ENCODE measurements around the gene PIAS2.
"Not testable (repeated sequence)": the region's sequence is repeated elsewhere in the genome, so short reads cannot be mapped to it uniquely, and the experiment has no call there.

PIAS2 gene

GRCh38 chr18:46830633-46831032 is 86.7 kb downstream of the PIAS2 start:
- DNase-seq = no peak

- DNase-seq = no peak
These were observed 87.4 kb downstream of the PIAS2 start for GRCh38 chr18:46829947-46830346.

- DNase-seq = no peak
These were observed 87.8 kb downstream of the PIAS2 start for GRCh38 chr18:46829531-46829930.

GRCh38 chr18:46821856-46822711 is 95.2 kb downstream of the PIAS2 start:
- DNase-seq = no peak

- no peak for DNase-seq
These were observed 96.4 kb downstream of the PIAS2 start for GRCh38 chr18:46820863-46821262.

- DNase-seq = no peak
These were observed 101.6 kb downstream of the PIAS2 start for GRCh38 chr18:46815661-46816060.

- no peak for DNase-seq
These were observed 102.9 kb downstream of the PIAS2 start for GRCh38 chr18:46814399-46814798.

GRCh38 chr18:46812311-46812710 is 105.0 kb downstream of the PIAS2 start:
- DNase-seq = no peak

- DNase-seq = no peak
These were observed 106.8 kb downstream of the PIAS2 start for GRCh38 chr18:46810481-46811000.

- DNase-seq = no peak
These were observed 108.2 kb downstream of the PIAS2 start for GRCh38 chr18:46809145-46809544.

- not testable (repeated sequence) for DNase-seq
These were observed 121.4 kb downstream of the PIAS2 start for GRCh38 chr18:46795945-46796344.

- DNase-seq = no peak
These were observed 122.7 kb downstream of the PIAS2 start for GRCh38 chr18:46794607-46795006.

- DNase-seq = no peak
These were observed 123.7 kb downstream of the PIAS2 start for GRCh38 chr18:46793565-46793964.

GRCh38 chr18:46789088-46789487 is 128.2 kb downstream of the PIAS2 start:
- no peak for DNase-seq

- DNase-seq = no peak
These were observed 129.6 kb downstream of the PIAS2 start for GRCh38 chr18:46787674-46788073.

GRCh38 chr18:46772357-46772756 is 144.9 kb downstream of the PIAS2 start:
- no peak for DNase-seq

GRCh38 chr18:46771141-46771540 is 146.2 kb downstream of the PIAS2 start:
- DNase-seq = no peak

GRCh38 chr18:46770708-46771107 is 146.6 kb downstream of the PIAS2 start:
- no peak for DNase-seq

- DNase-seq = no peak
These were observed 149.0 kb downstream of the PIAS2 start for GRCh38 chr18:46768166-46768921.

GRCh38 chr18:46767217-46767616 is 150.1 kb downstream of the PIAS2 start:
- no peak for DNase-seq

GRCh38 chr18:46764586-46764985 is 152.7 kb downstream of the PIAS2 start:
- no peak for DNase-seq

GRCh38 chr18:46761059-46761769 is 156.1 kb downstream of the PIAS2 start:
- no peak for DNase-seq

GRCh38 chr18:46759890-46760289 is 157.4 kb downstream of the PIAS2 start:
- DNase-seq = no peak
